Mucosa of gallbladder (tissue), 1 donor: Measurements from ENCODE around the gene PELI2. TPM values are rescaled to one million over a fixed set of nuclear protein-coding genes. Genes with fewer than 3 reads are reported as not detected.
A peak's percentile ranks its signal among the peaks of the same experiment; 100 is the strongest.

Experiments used
- DNase-seq: peaks from one replicate; pipeline ENCODE4 v3.0.0-alpha.2; 2020; ENCODE audit warnings: low spot score
- total RNA-seq: library from RNA; stranded (reverse); gene quantifications from one replicate; pipeline ENCODE4 v1.2.1, GENCODE V29; 2021
- donor health status: DM: no; HTN: no; CAD: no.

PELI2 gene
- total RNA-seq, 1 donor from 2014 or later: 26.0 TPM

- DNase-seq: no peak
These were observed 54.4 kb downstream of the PELI2 start for GRCh38 chr14:56172571-56172971.

- no peak for DNase-seq
These were observed 55.2 kb downstream of the PELI2 start for GRCh38 chr14:56173365-56173922.

- no peak for DNase-seq
These were observed 57.6 kb downstream of the PELI2 start for GRCh38 chr14:56175773-56176172.

GRCh38 chr14:56176530-56176929 is 58.3 kb downstream of the PELI2 start:
- no peak for DNase-seq

GRCh38 chr14:56177036-56177435 is 58.8 kb downstream of the PELI2 start:
- no peak for DNase-seq

GRCh38 chr14:56180754-56181542 is 62.7 kb downstream of the PELI2 start:
- no peak for DNase-seq

- peak; percentile 92 for DNase-seq
These were observed 63.5 kb downstream of the PELI2 start for GRCh38 chr14:56181681-56182085.

GRCh38 chr14:56182410-56182809 is 64.2 kb downstream of the PELI2 start:
- no peak for DNase-seq

GRCh38 chr14:56183631-56184157 is 65.5 kb downstream of the PELI2 start:
- no peak for DNase-seq

- DNase-seq: no peak
These were observed 67.8 kb downstream of the PELI2 start for GRCh38 chr14:56185992-56186391.

- no peak for DNase-seq
These were observed 69.5 kb downstream of the PELI2 start for GRCh38 chr14:56187736-56188135.

- DNase-seq: no peak
These were observed 71.1 kb downstream of the PELI2 start for GRCh38 chr14:56189307-56189706.

GRCh38 chr14:56193347-56193746 is 75.1 kb downstream of the PELI2 start:
- DNase-seq: no peak

GRCh38 chr14:56194042-56194441 is 75.8 kb downstream of the PELI2 start:
- DNase-seq: no peak

GRCh38 chr14:56195223-56195622 is 77.0 kb downstream of the PELI2 start:
- DNase-seq: no peak

- DNase-seq: no peak
These were observed 77.5 kb downstream of the PELI2 start for GRCh38 chr14:56195704-56196103.

- no peak for DNase-seq
These were observed 78.1 kb downstream of the PELI2 start for GRCh38 chr14:56196274-56196673.

GRCh38 chr14:56197150-56197549 is 78.9 kb downstream of the PELI2 start:
- DNase-seq: no peak

GRCh38 chr14:56198438-56198837 is 80.2 kb downstream of the PELI2 start:
- DNase-seq: no peak

GRCh38 chr14:56199095-56199981 is 81.1 kb downstream of the PELI2 start:
- peak; percentile 70 for DNase-seq

- DNase-seq: no peak
These were observed 81.9 kb downstream of the PELI2 start for GRCh38 chr14:56199982-56200577.

GRCh38 chr14:56202256-56202655 is 84.0 kb downstream of the PELI2 start:
- no peak for DNase-seq
